ENCODE measurements around the gene GBF1. TPM values are rescaled to one million over a fixed set of nuclear protein-coding genes. Genes with fewer than 3 reads are reported as not detected.

Gene GBF1
- total and polyA plus RNA-seq, 2 of the 13 experiments (the other 11 are each of a cell fraction or from before 2014, with no cell fraction given): 17.1 to 21.9 TPM

DNA sequence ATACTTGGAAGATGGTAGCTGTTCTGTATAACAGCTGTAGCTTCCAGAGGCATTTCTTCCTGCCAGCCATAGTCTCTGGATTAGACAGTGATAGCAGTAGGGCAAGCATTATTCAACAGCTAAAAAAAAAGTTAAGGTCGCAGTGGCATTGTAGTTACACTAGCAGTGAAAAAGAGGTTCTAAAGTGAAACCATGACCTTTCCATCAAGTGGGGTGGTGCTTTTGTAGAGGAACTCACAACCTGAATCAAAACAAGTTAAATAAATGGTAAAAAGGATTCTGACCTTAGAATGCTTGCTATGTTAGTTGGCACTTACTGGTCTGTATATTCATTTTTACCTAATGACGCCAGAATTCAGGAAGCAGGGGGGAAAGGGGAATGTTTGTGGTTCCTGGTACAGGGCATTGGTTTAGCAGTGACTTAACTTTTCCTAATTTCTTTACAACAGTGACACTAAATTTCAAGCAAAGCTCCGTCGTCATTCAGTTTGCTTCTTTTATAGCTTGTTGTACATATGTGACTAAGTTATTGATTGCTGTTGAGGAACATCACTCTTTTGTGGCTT is 55.0 kb downstream of the GBF1 start:
- ATAC-seq: peak; percentile 51
- in situ Hi-C loops (cut with HindIII; ENCODE audit: extremely low pct_ligation_motif_present, low pct_unique_long_range_greater_than_20kb) (no loop called here), intact Hi-C loops (cut with micrococcal nuclease; ENCODE audit: unreplicated experiment) (no loop called here)
- DNase-seq (ENCODE audit: low spot score): peak; percentile 8
- ChIA-PET CTCF (ENCODE audit: low intra/inter-chr PET ratio, low total read pairs) (no interaction called here), POLR2A (interaction anchor here (0.9 kb wide), 1 partner anchor 10 kb away, joined by 3 read pairs; no protein-coding TSS in a partner anchor)
- Histone ChIP-seq H3K9ac (ENCODE audit: insufficient read depth, low read depth, low read length) (no peak overlapping the region), H3K4me1 (ENCODE audit: insufficient read depth, low read length) (peaks cover 21% of the 10 kb centered on the region), H4K20me1 (ENCODE audit: insufficient read depth, low read length) (peaks cover 17% of the 10 kb centered on the region), H3K27me3 (ENCODE audit: control insufficient read depth in 1 of 2, insufficient read depth in 2 of 2, low read length in 2 of 2) (no peaks in the 10 kb centered on the region), H3K36me3 (replicated peaks in 1 of 2; ENCODE audit: control insufficient read depth in 1 of 2, insufficient read depth in 2 of 2, low read length in 2 of 2) (0 out of 5 replicates have a peak, but pooled peaks cover 0 to 4% of the 10 kb centered on the region in 2 experiments), H3K9me3 (ENCODE audit: low read length) (no peaks in the 10 kb centered on the region), H3K79me2 (ENCODE audit: insufficient read depth, low read length) (peaks cover 15% of the 10 kb centered on the region), H2AFZ (ENCODE audit: low read length) (no peak overlapping the region), H3K27ac (ENCODE audit: extremely low read length, insufficient read depth, low read length) (peak overlapping the region; percentile 40), H3K4me3 (replicated peaks in 1 of 3; ENCODE audit: insufficient read depth in 1 of 3, low read depth in 2 of 3, low read length in 3 of 3) (no peak overlapping the region; a peak in 1 of 6 replicates), H3K4me2 (ENCODE audit: low read depth, low read length) (peak overlapping the region; percentile 32)
- no TSS peak for BruUV-seq (replicated peaks)
- 24% methylated on average over 4 of the region's 4 CpGs for WGBS (ENCODE audit: low lambda C conversion rate)
- TF ChIP-seq MXI1 (IDR thresholded peaks at IDR 0.05; ENCODE audit: borderline replicate concordance, low read depth, low read length) (no peak), ZNF235 (CRISPR knock-in tag; IDR thresholded peaks at IDR 0.05; ENCODE audit: borderline replicate concordance) (no peak), TOE1 (CRISPR knock-in tag; IDR thresholded peaks at IDR 0.05) (no peak), KAT2B (IDR thresholded peaks at IDR 0.05; ENCODE audit: borderline replicate concordance, low read depth, low read length) (no peak), ZNF382 (CRISPR knock-in tag; IDR thresholded peaks at IDR 0.05; ENCODE audit: borderline replicate concordance) (no peak), ZSCAN9 (CRISPR knock-in tag; IDR thresholded peaks at IDR 0.05; ENCODE audit: borderline replicate concordance) (no peak), SATB2 (CRISPR knock-in tag; IDR thresholded peaks at IDR 0.05) (no peak), EHMT2 (IDR thresholded peaks at IDR 0.05; ENCODE audit: borderline replicate concordance, low read depth, low read length) (no peak), PCBP2 (optimal IDR thresholded peaks at IDR 0.05; ENCODE audit: low read depth, low read length, poor library complexity, severe bottlenecking) (no peak)
- TF ChIP-seq, protein P1, sequence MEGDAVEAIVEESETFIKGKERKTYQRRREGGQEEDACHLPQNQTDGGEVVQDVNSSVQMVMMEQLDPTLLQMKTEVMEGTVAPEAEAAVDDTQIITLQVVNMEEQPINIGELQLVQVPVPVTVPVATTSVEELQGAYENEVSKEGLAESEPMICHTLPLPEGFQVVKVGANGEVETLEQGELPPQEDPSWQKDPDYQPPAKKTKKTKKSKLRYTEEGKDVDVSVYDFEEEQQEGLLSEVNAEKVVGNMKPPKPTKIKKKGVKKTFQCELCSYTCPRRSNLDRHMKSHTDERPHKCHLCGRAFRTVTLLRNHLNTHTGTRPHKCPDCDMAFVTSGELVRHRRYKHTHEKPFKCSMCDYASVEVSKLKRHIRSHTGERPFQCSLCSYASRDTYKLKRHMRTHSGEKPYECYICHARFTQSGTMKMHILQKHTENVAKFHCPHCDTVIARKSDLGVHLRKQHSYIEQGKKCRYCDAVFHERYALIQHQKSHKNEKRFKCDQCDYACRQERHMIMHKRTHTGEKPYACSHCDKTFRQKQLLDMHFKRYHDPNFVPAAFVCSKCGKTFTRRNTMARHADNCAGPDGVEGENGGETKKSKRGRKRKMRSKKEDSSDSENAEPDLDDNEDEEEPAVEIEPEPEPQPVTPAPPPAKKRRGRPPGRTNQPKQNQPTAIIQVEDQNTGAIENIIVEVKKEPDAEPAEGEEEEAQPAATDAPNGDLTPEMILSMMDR (CRISPR knock-in tag; IDR thresholded peaks at IDR 0.05): no peak
- TF ChIP-seq, protein P2, sequence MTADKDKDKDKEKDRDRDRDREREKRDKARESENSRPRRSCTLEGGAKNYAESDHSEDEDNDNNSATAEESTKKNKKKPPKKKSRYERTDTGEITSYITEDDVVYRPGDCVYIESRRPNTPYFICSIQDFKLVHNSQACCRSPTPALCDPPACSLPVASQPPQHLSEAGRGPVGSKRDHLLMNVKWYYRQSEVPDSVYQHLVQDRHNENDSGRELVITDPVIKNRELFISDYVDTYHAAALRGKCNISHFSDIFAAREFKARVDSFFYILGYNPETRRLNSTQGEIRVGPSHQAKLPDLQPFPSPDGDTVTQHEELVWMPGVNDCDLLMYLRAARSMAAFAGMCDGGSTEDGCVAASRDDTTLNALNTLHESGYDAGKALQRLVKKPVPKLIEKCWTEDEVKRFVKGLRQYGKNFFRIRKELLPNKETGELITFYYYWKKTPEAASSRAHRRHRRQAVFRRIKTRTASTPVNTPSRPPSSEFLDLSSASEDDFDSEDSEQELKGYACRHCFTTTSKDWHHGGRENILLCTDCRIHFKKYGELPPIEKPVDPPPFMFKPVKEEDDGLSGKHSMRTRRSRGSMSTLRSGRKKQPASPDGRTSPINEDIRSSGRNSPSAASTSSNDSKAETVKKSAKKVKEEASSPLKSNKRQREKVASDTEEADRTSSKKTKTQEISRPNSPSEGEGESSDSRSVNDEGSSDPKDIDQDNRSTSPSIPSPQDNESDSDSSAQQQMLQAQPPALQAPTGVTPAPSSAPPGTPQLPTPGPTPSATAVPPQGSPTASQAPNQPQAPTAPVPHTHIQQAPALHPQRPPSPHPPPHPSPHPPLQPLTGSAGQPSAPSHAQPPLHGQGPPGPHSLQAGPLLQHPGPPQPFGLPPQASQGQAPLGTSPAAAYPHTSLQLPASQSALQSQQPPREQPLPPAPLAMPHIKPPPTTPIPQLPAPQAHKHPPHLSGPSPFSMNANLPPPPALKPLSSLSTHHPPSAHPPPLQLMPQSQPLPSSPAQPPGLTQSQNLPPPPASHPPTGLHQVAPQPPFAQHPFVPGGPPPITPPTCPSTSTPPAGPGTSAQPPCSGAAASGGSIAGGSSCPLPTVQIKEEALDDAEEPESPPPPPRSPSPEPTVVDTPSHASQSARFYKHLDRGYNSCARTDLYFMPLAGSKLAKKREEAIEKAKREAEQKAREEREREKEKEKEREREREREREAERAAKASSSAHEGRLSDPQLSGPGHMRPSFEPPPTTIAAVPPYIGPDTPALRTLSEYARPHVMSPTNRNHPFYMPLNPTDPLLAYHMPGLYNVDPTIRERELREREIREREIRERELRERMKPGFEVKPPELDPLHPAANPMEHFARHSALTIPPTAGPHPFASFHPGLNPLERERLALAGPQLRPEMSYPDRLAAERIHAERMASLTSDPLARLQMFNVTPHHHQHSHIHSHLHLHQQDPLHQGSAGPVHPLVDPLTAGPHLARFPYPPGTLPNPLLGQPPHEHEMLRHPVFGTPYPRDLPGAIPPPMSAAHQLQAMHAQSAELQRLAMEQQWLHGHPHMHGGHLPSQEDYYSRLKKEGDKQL (CRISPR knock-in tag; IDR thresholded peaks at IDR 0.05; ENCODE audit: low read depth): no peak
- TF ChIP-seq, protein P3, sequence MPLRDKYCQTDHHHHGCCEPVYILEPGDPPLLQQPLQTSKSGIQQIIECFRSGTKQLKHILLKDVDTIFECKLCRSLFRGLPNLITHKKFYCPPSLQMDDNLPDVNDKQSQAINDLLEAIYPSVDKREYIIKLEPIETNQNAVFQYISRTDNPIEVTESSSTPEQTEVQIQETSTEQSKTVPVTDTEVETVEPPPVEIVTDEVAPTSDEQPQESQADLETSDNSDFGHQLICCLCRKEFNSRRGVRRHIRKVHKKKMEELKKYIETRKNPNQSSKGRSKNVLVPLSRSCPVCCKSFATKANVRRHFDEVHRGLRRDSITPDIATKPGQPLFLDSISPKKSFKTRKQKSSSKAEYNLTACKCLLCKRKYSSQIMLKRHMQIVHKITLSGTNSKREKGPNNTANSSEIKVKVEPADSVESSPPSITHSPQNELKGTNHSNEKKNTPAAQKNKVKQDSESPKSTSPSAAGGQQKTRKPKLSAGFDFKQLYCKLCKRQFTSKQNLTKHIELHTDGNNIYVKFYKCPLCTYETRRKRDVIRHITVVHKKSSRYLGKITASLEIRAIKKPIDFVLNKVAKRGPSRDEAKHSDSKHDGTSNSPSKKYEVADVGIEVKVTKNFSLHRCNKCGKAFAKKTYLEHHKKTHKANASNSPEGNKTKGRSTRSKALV (CRISPR knock-in tag; IDR thresholded peaks at IDR 0.05): no peak
- no peak for FAIRE-seq
